Kidney (tissue), 14 donors: Measurements from ENCODE around the gene KRT15. TPM values are rescaled to one million over a fixed set of nuclear protein-coding genes. Genes with fewer than 3 reads are reported as not detected.

Source experiments
- DNase-seq, 5 donors: peaks; one replicate each; pipeline ENCODE4 v3.0.0-alpha.2; 2013 to 2020
- FAIRE-seq: peaks from 2 replicates; lab custom pipeline; 2012; peaks lifted over from hg19 to GRCh38; lab: Jason Lieb, UNC
- H3K27ac ChIP-seq, 2 donors: one replicate each; pipeline ENCODE4 v1.7.0; 2013; ENCODE audit warnings: low read depth in 2 of 2, low read length in 2 of 2, inconsistent platforms in 1 of 2
- H3K27me3 ChIP-seq: one replicate; pipeline ENCODE4 v1.7.1; 2013; ENCODE audit warnings: low read length, inconsistent platforms; ENCODE audit not compliant: control insufficient read depth, insufficient read depth
- H3K36me3 ChIP-seq, 3 donors: one replicate each; pipeline versions ENCODE4 v1.7.0 to v1.7.1; 2013; ENCODE audit warnings: low read length in 3 of 3, control low read depth in 1 of 3, inconsistent platforms in 1 of 3; ENCODE audit not compliant: insufficient read depth in 3 of 3, control insufficient read depth in 2 of 3
- H3K4me1 ChIP-seq, 3 donors: one replicate each; pipeline versions ENCODE4 v1.7.0 to v1.7.1; 2013; ENCODE audit warnings: low read length in 3 of 3, inconsistent platforms in 1 of 3, low read depth in 1 of 3; ENCODE audit not compliant: control insufficient read depth in 2 of 3, insufficient read depth in 2 of 3
- H3K4me3 ChIP-seq, 3 donors: one replicate each; pipeline versions ENCODE4 v1.7.0 to v1.8.1; 2013; ENCODE audit warnings: low read length in 3 of 3, control low read depth in 1 of 3, inconsistent platforms in 1 of 3
- H3K9ac ChIP-seq, 3 donors: one replicate each; pipeline versions ENCODE4 v1.7.0 to v1.7.1; 2013; ENCODE audit warnings: low read length in 3 of 3, control low read depth in 1 of 3, inconsistent platforms in 1 of 3
- H3K9me3 ChIP-seq, 3 donors: one replicate each; pipeline versions ENCODE4 v1.7.0 to v1.7.1; 2013; ENCODE audit warnings: low read length in 3 of 3, control low read depth in 1 of 3, inconsistent platforms in 1 of 3; ENCODE audit not compliant: control insufficient read depth in 2 of 3, insufficient read depth in 1 of 3
- intact Hi-C: fragments of 100-400 bp; cut with DNase I; formaldehyde crosslinking; loops from one replicate; pipeline ENCODE4 v1.11.1; 2022
- polyA plus RNA-seq: library from polyadenylated mRNA; stranded (reverse); fragments of 350-450 nt; fragmentation: Illumina TruSeq; extraction: RNeasy Lipid Tissue Mini Kit (QIAGEN cat#74804); gene quantifications from one replicate; pipeline ENCODE4 v1.2.3, GENCODE V29; 2014; ENCODE audit warnings: low read depth, low replicate concordance; ENCODE audit not compliant: insufficient read depth
- total RNA-seq: library from RNA; stranded (reverse); fragmentation: NEBNext Ultra II Directional; extraction: Animal tissue kit (Norgen Biotek cat#: 25700); gene quantifications from one replicate; pipeline ENCODE4 v1.2.1, GENCODE V29; 2021
- TF ChIP-seq, protein P1 (sequence below): IDR thresholded peaks from 3 replicates; pipeline ENCODE4 v1.5.1; 2012; ENCODE audit warnings: mild to moderate bottlenecking, moderate library complexity, borderline replicate concordance; ENCODE audit not compliant: insufficient read depth; ENCODE audit errors: extremely low read depth
- donor health status: control.
- donor health status: control.
- donor health status: control.
- donor health status: control.
- donor health status: control.
- donor health status: DM: yes; HTN: yes; CAD: no.
- donor health status: Normal renal cell carcinoma (clear cell type).

Gene KRT15
- total and polyA plus RNA-seq, 2 donors from 2014 or later, result 0.15 to 2.8 TPM

DNA sequence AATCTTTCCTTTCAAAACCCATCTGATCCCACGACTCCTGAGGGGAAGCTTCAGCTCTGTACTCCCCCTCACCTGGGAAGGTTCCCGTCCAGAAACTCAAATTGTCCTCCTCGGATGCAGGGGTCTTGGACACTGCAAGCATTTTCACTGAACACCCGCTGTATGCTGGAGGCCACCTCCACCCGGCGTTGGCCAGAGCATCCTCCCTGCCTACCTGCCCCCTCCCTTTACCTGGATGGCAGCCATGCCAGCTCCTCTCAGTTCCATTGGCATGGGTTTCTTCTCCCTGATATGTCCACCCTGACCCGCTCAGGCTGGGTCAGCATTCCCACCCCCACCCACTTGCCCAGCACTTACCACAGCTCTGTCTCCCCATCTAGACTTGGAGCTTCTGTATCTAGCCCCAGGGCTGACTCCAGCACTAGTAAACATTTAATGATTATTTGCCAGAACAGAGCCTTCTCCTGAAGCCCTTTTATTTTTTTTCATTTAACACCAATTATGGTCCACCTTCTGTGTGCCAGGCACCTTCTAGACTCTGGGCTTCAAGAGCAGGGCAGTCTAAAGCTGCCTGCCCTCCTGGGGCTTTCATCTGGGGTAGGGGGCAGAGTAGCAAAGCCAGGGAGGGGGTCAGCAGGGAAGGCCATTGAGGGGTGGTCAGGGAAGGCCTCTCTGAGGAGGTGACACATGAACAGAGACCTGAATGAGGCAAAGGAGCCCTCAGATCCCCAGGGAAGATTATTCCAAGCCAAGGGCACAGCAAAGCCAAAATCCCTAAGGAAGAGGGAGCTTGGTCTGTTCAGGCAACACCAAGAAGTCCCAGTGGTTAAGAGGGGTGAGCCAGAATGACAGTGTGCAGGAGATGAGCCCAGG, 18.3 kb upstream of the KRT15 start:
- H3K36me3 ChIP-seq, result no peaks in the 10 kb centered on the region
- FAIRE-seq (no peak), DNase-seq (no peak)
- intact Hi-C loops, result no loop called here
- no peak overlapping the region for H3K9ac ChIP-seq
- H3K4me1 ChIP-seq, result no peaks in the 10 kb centered on the region
- H3K27me3 ChIP-seq, result no peaks in the 10 kb centered on the region
- TF ChIP-seq, protein P1, sequence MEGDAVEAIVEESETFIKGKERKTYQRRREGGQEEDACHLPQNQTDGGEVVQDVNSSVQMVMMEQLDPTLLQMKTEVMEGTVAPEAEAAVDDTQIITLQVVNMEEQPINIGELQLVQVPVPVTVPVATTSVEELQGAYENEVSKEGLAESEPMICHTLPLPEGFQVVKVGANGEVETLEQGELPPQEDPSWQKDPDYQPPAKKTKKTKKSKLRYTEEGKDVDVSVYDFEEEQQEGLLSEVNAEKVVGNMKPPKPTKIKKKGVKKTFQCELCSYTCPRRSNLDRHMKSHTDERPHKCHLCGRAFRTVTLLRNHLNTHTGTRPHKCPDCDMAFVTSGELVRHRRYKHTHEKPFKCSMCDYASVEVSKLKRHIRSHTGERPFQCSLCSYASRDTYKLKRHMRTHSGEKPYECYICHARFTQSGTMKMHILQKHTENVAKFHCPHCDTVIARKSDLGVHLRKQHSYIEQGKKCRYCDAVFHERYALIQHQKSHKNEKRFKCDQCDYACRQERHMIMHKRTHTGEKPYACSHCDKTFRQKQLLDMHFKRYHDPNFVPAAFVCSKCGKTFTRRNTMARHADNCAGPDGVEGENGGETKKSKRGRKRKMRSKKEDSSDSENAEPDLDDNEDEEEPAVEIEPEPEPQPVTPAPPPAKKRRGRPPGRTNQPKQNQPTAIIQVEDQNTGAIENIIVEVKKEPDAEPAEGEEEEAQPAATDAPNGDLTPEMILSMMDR, result no peak
- no peaks in the 10 kb centered on the region for H3K9me3 ChIP-seq
- H3K4me3 ChIP-seq, result no peak overlapping the region
- H3K27ac ChIP-seq, result no peak overlapping the region

DNA sequence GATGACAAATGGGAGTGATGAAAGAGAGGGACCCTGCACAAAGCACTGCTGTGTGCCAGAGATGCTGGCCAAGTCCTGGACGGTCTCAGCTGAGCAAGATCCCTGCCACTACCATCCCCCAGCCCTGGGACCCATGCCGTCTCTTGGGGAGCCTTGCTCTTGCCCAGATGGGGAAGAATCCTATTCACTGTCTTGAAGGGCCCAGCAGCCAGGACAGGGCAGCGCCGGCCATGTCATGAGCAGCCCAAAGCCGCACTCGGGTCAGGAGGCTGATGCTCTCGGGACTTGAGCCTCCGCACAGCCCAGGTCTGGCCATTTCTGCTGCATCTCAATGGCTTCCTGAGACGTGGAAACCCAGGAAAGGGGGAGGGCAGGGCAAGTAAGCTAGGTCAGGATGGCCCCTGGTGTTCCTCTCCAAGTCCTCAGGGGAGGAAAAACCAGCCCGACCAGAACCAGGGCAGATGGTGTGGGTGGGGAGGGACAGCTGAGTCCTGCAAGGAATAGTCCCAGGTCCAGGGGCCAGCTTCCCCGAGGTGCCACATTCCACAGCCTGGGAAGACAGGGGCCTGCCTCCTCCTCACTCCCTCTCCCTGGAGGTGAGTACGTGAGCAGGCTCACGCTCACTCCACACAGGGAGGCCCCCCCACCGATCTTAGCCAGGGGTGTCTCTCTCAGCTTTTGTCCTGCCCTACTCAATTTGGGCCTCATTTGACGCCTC, 17.2 kb upstream of the KRT15 start:
- FAIRE-seq (no peak), DNase-seq (peak in 3 of 5 donors; percentile 26 to 53 (median 46))
- no peak overlapping the region for H3K27ac ChIP-seq
- H3K36me3 ChIP-seq, result no peaks in the 10 kb centered on the region
- TF ChIP-seq, protein P1, result no peak
- H3K4me3 ChIP-seq, result no peak overlapping the region
- no peaks in the 10 kb centered on the region for H3K27me3 ChIP-seq
- intact Hi-C loops, result no loop called here
- H3K9me3 ChIP-seq, result no peaks in the 10 kb centered on the region
- H3K4me1 ChIP-seq, result peaks cover 0 to 2% (median 0%) of the 10 kb centered on the region in 3 donors
- H3K9ac ChIP-seq, result no peak overlapping the region

DNA sequence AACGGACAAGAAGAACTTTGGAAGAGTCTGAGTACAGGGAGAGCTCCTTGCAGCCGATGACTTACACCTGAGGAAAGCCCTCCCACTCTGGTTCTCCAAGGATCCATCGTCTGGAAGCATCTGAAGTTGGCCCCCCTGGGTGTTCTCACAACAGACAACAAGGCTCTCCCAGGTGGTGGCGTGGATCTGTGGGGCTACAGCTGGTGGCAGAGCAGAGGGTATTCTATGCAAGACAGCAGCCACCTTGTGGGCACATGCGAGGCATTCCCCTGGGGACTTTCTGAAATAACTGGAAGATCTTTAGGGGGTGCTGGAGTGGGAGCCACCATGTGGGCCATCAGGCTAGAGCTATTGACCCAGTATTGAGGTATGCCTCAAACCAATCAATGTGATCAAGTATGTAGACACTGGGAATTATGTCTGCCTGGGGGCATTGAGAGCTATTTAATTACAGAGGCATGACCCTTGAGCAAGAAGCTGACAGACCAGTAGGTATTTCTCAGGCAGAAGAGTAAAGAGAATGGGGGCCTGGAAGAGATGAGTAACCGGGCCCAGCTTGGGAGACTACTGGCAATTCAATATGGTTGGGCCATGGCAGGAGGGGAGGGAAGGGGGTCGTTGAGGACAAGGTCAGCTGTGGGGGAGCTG, 16.3 kb upstream of the KRT15 start:
- DNase-seq, result peak in 1 of 5 donors; percentile 51
- intact Hi-C loops, result no loop called here
- Histone ChIP-seq H3K27me3 (no peaks in the 10 kb centered on the region), H3K9me3 (no peaks in the 10 kb centered on the region), H3K4me1 (peaks cover 0 to 2% (median 0%) of the 10 kb centered on the region in 3 donors), H3K9ac (no peak overlapping the region), H3K4me3 (no peak overlapping the region), H3K27ac (no peak overlapping the region), H3K36me3 (no peaks in the 10 kb centered on the region)
- no peak for FAIRE-seq
- TF ChIP-seq, protein P1, result no peak
